HCT116 (cell line): ENCODE results near the gene CREBRF.
"Not testable (repeated sequence)": the region's sequence is repeated elsewhere in the genome, so short reads cannot be mapped to it uniquely, and the experiment has no call there.

ENCODE experiments used
- CTCF ChIP-seq, 3 experiments: fragments of 200-600 bp in 1 of 3; sonication (generic) in 1 of 3; IDR thresholded peaks in 2 of 3; conservative IDR thresholded peaks in 1 of 3; 2 replicates each; pipeline ENCODE4 v1.5.1; 2012 to 2017; ENCODE audit warnings: low read depth in 2 of 3, low read length in 2 of 3, antibody characterized with exemption in 1 of 3, borderline replicate concordance in 1 of 3, control low read depth in 1 of 3, mild to moderate bottlenecking in 1 of 3, mixed read lengths in 1 of 3, mixed run types in 1 of 3, moderate library complexity in 1 of 3; ENCODE audit not compliant: insufficient read depth in 1 of 3
- EZH2phosphoT487 ChIP-seq: fragments of 200-600 bp; IDR thresholded peaks from 2 replicates; pipeline ENCODE4 v1.6.1; 2018; ENCODE audit warnings: antibody characterized with exemption, borderline replicate concordance
- MAX ChIP-seq: IDR thresholded peaks from 2 replicates; pipeline ENCODE4 v1.6.1; 2012

- TF ChIP-seq EZH2phosphoT487; MAX; CTCF (IDR thresholded peaks at IDR 0.05 in 2 of 3, conservative IDR thresholded peaks at IDR 0.05 in 1 of 3; ENCODE audit: borderline replicate concordance in 1 of 3, insufficient read depth in 1 of 3, low read depth in 2 of 3, low read length in 2 of 3): not testable (repeated sequence)
These were observed 76.0 kb downstream of the CREBRF start for GRCh38 chr5:173132166-173132565.
